GM23248 (cell line): ENCODE measurements around the gene MAP2K7. TPM values are rescaled to one million over a fixed set of nuclear protein-coding genes. Genes with fewer than 3 reads are reported as not detected.

Experiments
- DNase-seq: peaks from one replicate; pipeline ENCODE4 v3.0.0-alpha.2; 2015
- H2AFZ ChIP-seq: fragments of 200-600 bp; sonication (generic); 2 replicates; pipeline ENCODE4 v1.6.1; 2016; ENCODE audit warnings: antibody characterized with exemption
- H3F3A ChIP-seq: fragments of 200-600 bp; sonication (generic); 2 replicates; pipeline ENCODE4 v1.6.1; 2016; ENCODE audit warnings: mild to moderate bottlenecking, antibody characterized with exemption, mixed run types; ENCODE audit not compliant: insufficient read depth
- H3K27ac ChIP-seq: fragments of 200-600 bp; sonication (generic); 2 replicates; pipeline ENCODE4 v1.5.1; 2016; ENCODE audit warnings: mild to moderate bottlenecking
- H3K27me3 ChIP-seq: fragments of 200-600 bp; sonication (generic); replicated peaks from 2 replicates; pipeline ENCODE4 v1.6.1; 2016; ENCODE audit warnings: mild to moderate bottlenecking; ENCODE audit not compliant: insufficient read depth
- H3K36me3 ChIP-seq: fragments of 200-600 bp; sonication (generic); 2 replicates; pipeline ENCODE4 v1.6.1; 2016; ENCODE audit warnings: low read depth, mild to moderate bottlenecking
- H3K4me1 ChIP-seq: fragments of 200-600 bp; sonication (generic); 2 replicates; pipeline ENCODE4 v1.6.1; 2016; ENCODE audit warnings: mild to moderate bottlenecking; ENCODE audit not compliant: insufficient read depth
- H3K4me2 ChIP-seq: fragments of 200-600 bp; sonication (generic); one replicate; pipeline ENCODE4 v1.6.1; 2016; ENCODE audit warnings: mild to moderate bottlenecking; ENCODE audit not compliant: unreplicated experiment
- H3K4me3 ChIP-seq: fragments of 200-600 bp; sonication (generic); 2 replicates; pipeline ENCODE4 v1.5.1; 2016; ENCODE audit warnings: mild to moderate bottlenecking
- H3K79me2 ChIP-seq: fragments of 200-600 bp; sonication (generic); 2 replicates; pipeline ENCODE4 v1.6.1; 2016; ENCODE audit warnings: mild to moderate bottlenecking; ENCODE audit not compliant: insufficient read depth
- H3K9ac ChIP-seq: fragments of 200-600 bp; sonication (generic); 2 replicates; pipeline ENCODE4 v1.6.1; 2016; ENCODE audit warnings: mild to moderate bottlenecking
- H3K9me2 ChIP-seq: fragments of 200-600 bp; sonication (generic); 2 replicates; pipeline ENCODE4 v1.6.1; 2016; ENCODE audit warnings: mixed run types, mild to moderate bottlenecking, moderate library complexity; ENCODE audit not compliant: insufficient read depth
- H3K9me3 ChIP-seq: fragments of 200-600 bp; sonication (generic); one replicate; pipeline ENCODE4 v1.6.1; 2017; ENCODE audit warnings: low read depth
- H4K20me1 ChIP-seq: fragments of 200-600 bp; sonication (generic); 2 replicates; pipeline ENCODE4 v1.6.0; 2016; ENCODE audit not compliant: insufficient read depth
- EZH2 ChIP-seq: fragments of 200-600 bp; sonication (generic); IDR thresholded peaks from 2 replicates; pipeline ENCODE4 v1.6.1; 2018; ENCODE audit warnings: antibody characterized with exemption, mild to moderate bottlenecking; ENCODE audit not compliant: insufficient read depth, poor library complexity, severe bottlenecking
- EZH2phosphoT487 ChIP-seq: fragments of 200-600 bp; sonication (generic); IDR thresholded peaks from 2 replicates; pipeline ENCODE4 v1.6.1; 2018; ENCODE audit warnings: antibody characterized with exemption, moderate library complexity, mild to moderate bottlenecking, low read depth; ENCODE audit not compliant: insufficient read depth
- WGBS, 2 experiments: methylation state at CpG; one replicate each; pipeline ENCODE4 v1.1.6; 2015 to 2017; ENCODE audit warnings: low lambda C conversion rate in 2 of 2, low coverage in 1 of 2; ENCODE audit errors: missing lambda C conversion rate in 2 of 2; 5-methylcytosine and 5-hydroxymethylcytosine counted together
- in situ Hi-C: fragments of 300-500 bp; cut with MboI; formaldehyde crosslinking; loops from 2 replicates; pipeline ENCODE4 v1.15.0; 2020
- polyA plus RNA-seq: library from polyadenylated mRNA; unstranded; fragments of >200 nt; fragmentation: Nextera tagmentation; extraction: Ambion mirVana; gene quantifications from 2 replicates; pipeline ENCODE4 v1.2.1, GENCODE V29; 2016
- total RNA-seq: library from RNA; depleted of rRNA; stranded (reverse); fragments of >200 nt; shearing (Covaris generic); gene quantifications from 2 replicates; pipeline ENCODE4 v1.2.3, GENCODE V29; 2014

MAP2K7 gene
- total and polyA plus RNA-seq, 2 experiments from 2014 or later: 4.6 to 9.7 TPM

DNA sequence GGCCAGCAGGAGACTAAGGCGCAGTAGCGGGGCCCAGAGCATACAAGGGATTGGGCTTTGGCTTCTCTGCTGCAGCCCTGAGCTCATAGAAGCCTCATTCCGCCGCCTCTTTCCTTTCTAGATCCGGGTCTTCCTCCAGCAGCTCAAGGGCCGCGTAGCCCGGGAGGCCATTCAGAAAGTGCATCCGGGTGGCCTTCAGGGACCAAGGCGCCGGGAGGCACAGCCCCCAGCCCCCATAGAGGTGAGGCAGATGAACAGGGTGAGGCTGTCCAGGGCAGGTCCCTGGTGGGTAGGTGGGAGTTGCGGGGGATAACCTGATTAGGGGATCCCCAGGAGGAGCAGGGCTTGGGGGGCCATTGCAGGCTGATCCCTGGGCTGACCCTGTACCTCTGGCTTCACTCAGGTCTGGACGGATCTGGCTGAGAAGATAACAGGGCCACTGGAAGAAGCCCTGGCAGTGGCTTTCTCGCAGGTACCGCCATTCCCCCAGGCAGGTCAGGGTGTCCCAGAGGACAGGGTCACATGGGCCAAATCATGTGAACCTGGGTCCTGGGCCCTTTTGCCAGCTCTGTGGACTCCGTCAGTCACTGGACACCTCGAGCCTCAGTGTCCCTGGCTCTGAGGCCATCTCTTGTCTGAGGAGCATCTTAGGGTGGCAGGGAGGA is 17.8 kb downstream of the MAP2K7 start:
- in situ Hi-C loops: no loop called here
- DNase-seq: no peak

DNA sequence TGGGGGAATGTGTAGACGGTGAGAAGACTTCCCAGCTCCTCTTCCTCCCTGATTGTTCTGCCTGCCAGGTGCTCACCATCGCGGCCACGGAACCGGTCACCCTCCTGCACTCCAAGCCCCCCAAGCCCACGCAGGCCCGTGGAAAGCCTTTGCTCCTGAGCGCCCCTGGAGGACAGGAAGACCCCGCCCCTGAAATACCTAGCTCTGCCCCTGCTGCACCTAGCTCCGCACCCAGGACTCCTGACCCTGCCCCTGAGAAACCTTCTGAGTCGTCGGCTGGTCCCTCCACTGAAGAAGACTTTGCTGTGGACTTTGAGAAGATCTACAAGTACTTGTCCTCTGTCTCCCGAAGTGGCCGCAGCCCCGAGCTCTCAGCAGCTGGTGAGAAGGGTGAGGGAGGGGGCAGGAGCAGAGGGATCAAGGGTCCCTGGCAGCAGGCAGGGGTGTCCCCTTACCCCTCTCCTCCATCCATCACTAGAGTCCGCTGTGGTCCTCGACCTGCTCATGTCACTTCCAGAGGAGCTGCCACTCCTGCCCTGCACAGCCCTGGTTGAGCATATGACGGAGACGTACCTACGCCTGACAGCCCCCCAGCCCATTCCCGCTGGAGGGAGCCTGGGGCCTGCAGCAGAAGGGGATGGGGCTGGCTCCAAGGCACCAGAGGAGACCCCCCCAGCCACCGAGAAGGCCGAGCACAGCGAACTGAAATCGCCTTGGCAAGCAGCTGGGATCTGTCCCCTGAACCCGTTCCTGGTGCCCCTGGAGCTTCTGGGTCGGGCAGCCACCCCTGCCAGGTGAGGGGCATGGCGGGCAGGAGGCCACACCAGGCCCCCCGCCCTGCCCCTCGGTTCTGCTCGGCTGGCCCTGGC is 18.5 kb downstream of the MAP2K7 start:
- in situ Hi-C loops: no loop called here
- DNase-seq: no peak
- H3K27ac ChIP-seq: peak overlapping the region; percentile 84; the same call in 1 of the 2 replicates
- H4K20me1 ChIP-seq: no peaks in the 10 kb centered on the region
- H3K36me3 ChIP-seq: no peaks in the 10 kb centered on the region
- H3K27me3 ChIP-seq: no peaks in the 10 kb centered on the region
- no peak overlapping the region for H2AFZ ChIP-seq
- H3F3A ChIP-seq: no peaks in the 10 kb centered on the region
- H3K4me1 ChIP-seq: 0 out of 2 replicates have a peak, but pooled peaks cover 12% of the 10 kb centered on the region
- no peak for TF ChIP-seq EZH2phosphoT487
- TF ChIP-seq EZH2: no peak
- H3K9ac ChIP-seq: peak overlapping the region; percentile 87
- H3K4me3 ChIP-seq: peak overlapping the region; percentile 80
- no peaks in the 10 kb centered on the region for H3K9me2 ChIP-seq
- peaks cover 16% of the 10 kb centered on the region for H3K79me2 ChIP-seq
- WGBS, 2 experiments: 89 to 90% methylated on average over 28 to 31 of the region's 31 CpGs
- H3K9me3 ChIP-seq: no peaks in the 10 kb centered on the region
- peak overlapping the region; percentile 95 for H3K4me2 ChIP-seq

More for the DNA sequence above, 17.8 kb downstream of the MAP2K7 start:
- 30 to 34% methylated on average over 16 to 17 of the region's 17 CpGs for WGBS, 2 experiments
- H3F3A ChIP-seq: no peaks in the 10 kb centered on the region
- H3K36me3 ChIP-seq: no peaks in the 10 kb centered on the region
- H2AFZ ChIP-seq: peak overlapping the region; percentile 52
- no peaks in the 10 kb centered on the region for H3K9me2 ChIP-seq
- peak overlapping the region; percentile 95 for H3K4me2 ChIP-seq
- H3K79me2 ChIP-seq: peaks cover 16% of the 10 kb centered on the region
- H4K20me1 ChIP-seq: no peaks in the 10 kb centered on the region
- H3K27ac ChIP-seq: peak overlapping the region; percentile 84
- no peak for TF ChIP-seq EZH2phosphoT487
- no peak for TF ChIP-seq EZH2
- H3K4me1 ChIP-seq: 0 out of 2 replicates have a peak, but pooled peaks cover 11% of the 10 kb centered on the region
- peak overlapping the region; percentile 87 for H3K9ac ChIP-seq
- H3K9me3 ChIP-seq: no peaks in the 10 kb centered on the region
- H3K27me3 ChIP-seq: no peaks in the 10 kb centered on the region
- H3K4me3 ChIP-seq: peak overlapping the region; percentile 80

DNA sequence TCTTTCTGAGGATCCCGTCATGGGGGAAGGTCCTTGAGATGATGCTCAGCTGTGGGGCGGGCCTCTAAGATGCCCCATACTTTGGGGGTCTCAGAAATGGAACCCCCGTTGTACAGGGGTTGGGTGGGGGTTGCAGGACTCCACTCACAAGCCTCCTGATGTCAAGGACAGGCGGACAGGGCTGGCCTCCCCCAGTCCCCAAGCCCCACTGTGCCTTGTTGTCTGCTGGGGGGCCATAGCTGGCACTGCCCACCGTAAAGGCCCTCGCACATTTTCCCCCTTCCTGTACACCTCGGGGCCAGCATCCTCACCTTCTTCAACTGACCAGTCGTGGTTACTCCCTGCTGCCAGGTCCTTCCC is 19.1 kb downstream of the MAP2K7 start:
- peaks cover 16% of the 10 kb centered on the region for H3K79me2 ChIP-seq
- H2AFZ ChIP-seq: no peak overlapping the region
- TF ChIP-seq EZH2 (no peak), EZH2phosphoT487 (no peak)
- no peak overlapping the region for H3K9ac ChIP-seq
- no peaks in the 10 kb centered on the region for H3K27me3 ChIP-seq
- no peaks in the 10 kb centered on the region for H3F3A ChIP-seq
- 88 to 91% methylated on average over 7 to 8 of the region's 8 CpGs for WGBS, 2 experiments
- no peak overlapping the region for H3K27ac ChIP-seq
- H3K4me1 ChIP-seq: peaks cover 13% of the 10 kb centered on the region; the same call in 1 of the 2 replicates
- H3K36me3 ChIP-seq: no peaks in the 10 kb centered on the region
- no peaks in the 10 kb centered on the region for H4K20me1 ChIP-seq
- no peak overlapping the region for H3K4me2 ChIP-seq
- in situ Hi-C loops: no loop called here
- no peak for DNase-seq
- H3K9me2 ChIP-seq: no peaks in the 10 kb centered on the region
- no peaks in the 10 kb centered on the region for H3K9me3 ChIP-seq
- H3K4me3 ChIP-seq: no peak overlapping the region

DNA sequence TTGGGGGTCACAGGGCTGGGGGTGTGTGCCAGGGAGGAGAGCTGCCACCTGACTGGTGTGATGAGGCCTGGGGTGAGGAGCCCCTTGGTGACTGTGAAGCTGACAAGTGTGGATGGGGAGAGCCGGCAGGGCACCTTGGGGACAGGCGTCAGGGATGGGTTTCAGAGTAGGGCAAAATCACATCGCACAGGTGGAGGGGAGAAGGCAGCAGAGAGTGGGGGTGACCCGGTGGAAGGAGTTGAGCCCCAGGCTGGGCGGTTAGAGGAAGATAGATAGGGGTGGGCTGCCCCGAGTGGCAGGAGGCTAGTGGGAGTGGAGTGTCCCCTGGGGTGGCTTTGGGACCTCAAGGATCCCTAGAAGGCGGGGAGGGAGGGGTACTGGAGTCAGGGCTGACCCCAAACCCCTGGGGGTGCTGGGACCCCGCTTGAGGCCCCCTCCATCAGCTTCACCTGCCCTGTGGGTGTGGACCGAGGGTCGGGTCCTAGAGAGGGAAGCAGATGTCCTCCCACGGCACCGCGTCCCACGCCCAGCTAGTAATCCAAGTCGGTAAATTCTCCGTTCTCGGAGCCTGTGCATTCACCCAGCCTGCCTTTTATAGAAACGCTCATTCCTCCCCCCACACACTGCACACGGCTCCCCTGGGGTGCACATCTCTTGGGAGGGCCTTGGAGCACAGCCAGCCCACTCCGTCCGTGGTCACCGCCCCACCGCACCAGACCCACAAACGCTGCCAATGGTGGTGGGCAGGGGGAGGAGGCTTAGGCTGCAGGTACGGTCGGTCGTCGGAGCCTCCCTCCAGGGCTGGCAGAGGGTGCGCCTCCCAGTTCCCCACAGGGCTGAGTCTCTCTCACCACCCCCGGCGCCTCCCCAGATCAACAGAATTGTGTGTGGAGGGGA is 19.9 kb downstream of the MAP2K7 start:
- 66 to 78% methylated on average over 30 to 31 of the region's 31 CpGs for WGBS, 2 experiments
- Histone ChIP-seq H3K79me2 (peaks cover 16% of the 10 kb centered on the region), H3K36me3 (no peaks in the 10 kb centered on the region), H4K20me1 (no peaks in the 10 kb centered on the region), H2AFZ (no peak overlapping the region), H3K4me3 (no peak overlapping the region), H3K27ac (no peak overlapping the region), H3K9me3 (no peaks in the 10 kb centered on the region), H3K27me3 (no peaks in the 10 kb centered on the region), H3K4me2 (no peak overlapping the region), H3K9me2 (no peaks in the 10 kb centered on the region), H3K4me1 (peaks cover 21% of the 10 kb centered on the region), H3F3A (0 out of 2 replicates have a peak, but pooled peaks cover 7% of the 10 kb centered on the region), H3K9ac (no peak overlapping the region)
- in situ Hi-C loops: no loop called here
- DNase-seq: no peak
- no peak for TF ChIP-seq EZH2
- TF ChIP-seq EZH2phosphoT487: no peak
